Loucy (cell line): ENCODE data around the gene TPX2.

Source experiments
- CTCF ChIP-seq: fragments of 200-600 bp; sonication (generic); conservative IDR thresholded peaks from 2 replicates; pipeline ENCODE4 v1.5.1; 2014; ENCODE audit warnings: mild to moderate bottlenecking, antibody characterized with exemption, low read length
- EZH2phosphoT487 ChIP-seq: fragments of 200-600 bp; IDR thresholded peaks from 2 replicates; pipeline ENCODE4 v1.6.1; 2018; ENCODE audit warnings: antibody characterized with exemption, mild to moderate bottlenecking, moderate library complexity, borderline replicate concordance

GRCh38 chr20:31705598-31706597 lies 33.2 kb upstream of the TPX2 start:
- TF ChIP-seq CTCF (no peak), EZH2phosphoT487 (no peak)
